HG03571 (cell line): ENCODE results near the gene KCNN3.

Source experiments
- ATAC-seq: cut with Tn5 transposase; IDR thresholded peaks from one replicate; pipeline ENCODE4 v1.9.1; 2021; ENCODE audit not compliant: unreplicated experiment

KCNN3 gene

GRCh38 chr1:154752273-154753030 lies 117.6 kb downstream of the KCNN3 start:
- ATAC-seq, result no peak

- no peak for ATAC-seq
Measured at GRCh38 chr1:154751690-154752089, 118.4 kb downstream of the KCNN3 start.

DNA sequence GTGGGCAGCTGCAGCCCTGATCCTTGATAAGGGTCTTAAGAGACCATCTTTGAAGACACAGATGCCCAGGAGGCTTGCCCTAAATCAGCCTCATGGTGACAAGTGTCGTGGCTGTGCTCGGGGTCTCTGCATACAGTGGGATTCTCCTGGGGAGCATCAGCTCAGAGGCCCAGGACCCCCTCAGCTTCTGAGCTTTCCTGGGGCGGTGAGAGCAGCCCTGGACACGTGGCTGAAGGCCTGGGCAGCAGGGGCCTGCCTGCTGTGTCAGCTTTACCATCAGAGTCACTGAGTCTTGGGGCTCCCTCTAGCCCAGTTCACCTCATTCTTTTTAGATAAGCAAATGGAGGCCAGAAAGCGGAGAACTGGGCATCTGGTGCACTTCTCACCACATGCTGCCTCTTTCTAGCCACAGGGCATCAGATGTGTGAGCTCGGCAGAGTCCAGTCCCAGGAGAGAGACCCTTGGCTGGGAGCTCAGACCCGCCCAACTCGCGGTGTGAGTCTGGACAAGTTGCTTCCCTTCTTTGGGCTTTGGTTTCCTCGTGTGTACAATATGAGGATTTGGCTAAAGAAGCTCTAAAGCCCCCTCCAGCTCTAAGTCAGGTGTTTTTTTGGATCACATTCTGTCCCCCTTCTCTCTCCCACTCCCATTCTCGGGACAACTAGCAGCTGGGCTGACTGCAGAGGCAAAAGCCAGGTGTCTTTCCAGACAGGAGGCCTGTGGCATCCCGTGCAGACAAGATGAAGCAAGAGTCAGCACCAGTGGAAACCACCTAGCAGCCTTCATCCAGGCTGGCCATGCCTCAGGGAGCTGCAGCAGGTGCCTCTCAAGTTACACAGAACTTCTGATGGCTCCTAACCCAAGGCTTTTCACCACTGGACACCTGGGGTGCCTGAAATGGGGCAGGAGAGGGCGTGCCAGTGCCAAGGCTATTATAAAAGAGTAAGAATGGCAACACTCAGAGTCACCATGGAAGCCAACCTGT lies 119.1 kb downstream of the KCNN3 start:
- no peak for ATAC-seq

DNA sequence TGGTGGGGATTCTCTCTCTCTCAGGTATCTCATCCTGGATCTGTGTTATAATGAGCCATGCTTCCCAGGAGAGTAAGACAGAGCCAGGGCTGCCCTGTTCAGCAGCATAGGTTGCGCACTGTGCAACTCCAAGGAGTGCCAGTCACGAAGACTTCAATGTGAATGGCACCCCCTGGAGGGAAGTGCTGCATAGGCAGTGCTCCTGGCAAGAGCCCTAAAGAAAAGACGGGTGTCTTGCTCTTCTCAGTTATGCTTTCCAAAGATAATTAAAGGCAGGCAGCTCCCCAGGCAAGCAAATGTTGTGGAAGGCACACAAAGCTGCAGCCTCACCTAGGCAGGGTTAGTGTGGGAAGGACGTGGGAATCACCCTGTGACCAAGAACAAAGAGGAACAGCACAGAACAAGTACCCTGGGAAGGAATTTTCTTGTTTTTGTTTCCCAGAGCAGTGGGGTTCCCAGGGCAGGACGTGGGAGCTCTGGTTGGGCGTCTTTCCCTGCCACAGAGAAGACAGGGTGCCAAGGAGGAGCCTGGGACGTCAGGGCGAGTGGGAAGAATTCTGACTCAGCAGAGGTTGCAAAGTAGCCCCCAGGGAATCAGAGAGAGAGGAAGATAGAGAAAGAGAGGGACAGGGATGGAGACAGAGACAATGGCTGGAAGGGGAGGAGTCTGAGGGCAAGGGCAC lies 120.9 kb downstream of the KCNN3 start:
- no peak for ATAC-seq

GRCh38 chr1:154748405-154748775 lies 121.7 kb downstream of the KCNN3 start:
- no peak for ATAC-seq

DNA sequence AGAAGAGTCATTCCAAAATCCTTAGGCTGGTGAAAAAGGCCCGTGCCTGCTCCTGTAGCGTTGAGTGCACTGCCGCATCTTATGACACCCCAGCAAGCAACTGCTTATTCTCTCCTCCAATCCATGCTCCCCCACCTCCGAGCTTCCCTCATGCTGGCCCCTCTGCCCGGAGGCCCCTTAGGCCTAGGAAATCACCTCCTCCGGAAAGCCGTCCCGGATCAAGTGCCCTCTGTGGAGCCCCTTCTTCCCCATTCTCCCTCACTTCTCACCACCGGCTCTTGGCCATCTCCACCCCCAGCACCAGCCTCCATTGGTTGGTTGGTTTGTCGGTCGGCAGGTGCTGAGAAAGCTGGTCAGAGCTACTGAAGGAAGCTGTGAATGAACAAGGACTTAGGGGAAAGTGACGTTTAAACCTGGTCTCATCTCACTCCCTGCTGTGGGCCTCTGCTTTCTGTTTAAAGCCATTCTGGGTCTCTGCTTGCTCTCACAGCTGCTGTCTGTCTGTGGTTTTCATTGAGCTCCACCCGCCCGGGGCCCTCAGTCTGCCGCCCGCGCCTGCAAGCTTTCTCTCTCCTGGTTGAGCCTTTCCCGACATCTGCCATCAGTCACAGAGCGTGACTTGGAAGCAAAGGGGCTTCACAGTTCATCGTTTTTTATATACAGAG lies 122.2 kb downstream of the KCNN3 start:
- ATAC-seq, result peak; percentile 74

DNA sequence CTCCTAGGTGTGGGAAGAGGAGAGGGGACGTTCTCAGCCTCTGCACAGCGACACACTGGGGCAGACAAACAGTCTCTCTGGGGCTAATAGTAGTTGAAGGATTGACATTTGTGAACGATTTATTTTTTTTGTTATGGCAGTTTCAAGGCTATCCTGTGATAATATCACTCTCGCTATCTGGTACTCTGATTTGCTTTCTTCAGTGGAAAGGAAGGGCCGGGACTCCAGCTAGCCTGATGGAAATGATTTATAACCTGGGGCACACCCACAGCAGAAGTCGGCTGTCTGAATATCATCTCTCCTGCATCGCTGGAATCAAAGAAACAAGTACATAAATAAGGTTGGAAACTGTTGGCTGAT lies 122.7 kb downstream of the KCNN3 start:
- ATAC-seq, result no peak

DNA sequence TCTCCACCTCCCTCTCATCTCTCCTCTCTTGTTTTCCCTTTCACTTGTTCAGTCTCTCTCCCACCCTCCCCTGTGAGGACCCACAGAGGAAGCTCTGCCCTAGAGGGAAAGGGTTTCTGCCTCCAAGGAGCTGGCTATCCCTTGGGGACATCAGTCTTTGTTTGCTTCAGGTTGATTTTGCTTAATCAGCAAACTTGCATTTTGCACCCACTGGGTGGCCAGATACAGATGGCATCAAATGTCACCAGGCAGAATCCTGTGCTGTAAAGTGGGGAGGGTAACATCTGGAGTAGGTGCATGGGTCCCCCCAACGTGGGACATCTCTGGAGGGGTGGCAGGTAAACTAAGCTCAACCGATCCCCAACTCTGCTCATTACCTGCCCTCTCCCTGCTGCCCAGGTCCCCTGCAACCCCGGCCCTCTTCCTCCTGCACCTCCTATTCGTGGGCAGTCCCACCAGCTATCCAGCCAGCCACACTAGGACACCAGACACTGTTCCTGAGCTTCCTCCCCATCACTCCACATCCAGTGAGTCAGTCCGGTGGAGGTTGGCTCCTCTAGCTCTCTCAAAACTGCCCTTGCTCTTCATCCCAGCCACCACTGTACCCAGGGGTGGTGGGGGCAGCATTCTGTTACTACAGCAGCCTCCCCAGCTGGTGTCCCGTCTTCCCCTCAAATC lies 123.3 kb downstream of the KCNN3 start:
- ATAC-seq, result no peak

DNA sequence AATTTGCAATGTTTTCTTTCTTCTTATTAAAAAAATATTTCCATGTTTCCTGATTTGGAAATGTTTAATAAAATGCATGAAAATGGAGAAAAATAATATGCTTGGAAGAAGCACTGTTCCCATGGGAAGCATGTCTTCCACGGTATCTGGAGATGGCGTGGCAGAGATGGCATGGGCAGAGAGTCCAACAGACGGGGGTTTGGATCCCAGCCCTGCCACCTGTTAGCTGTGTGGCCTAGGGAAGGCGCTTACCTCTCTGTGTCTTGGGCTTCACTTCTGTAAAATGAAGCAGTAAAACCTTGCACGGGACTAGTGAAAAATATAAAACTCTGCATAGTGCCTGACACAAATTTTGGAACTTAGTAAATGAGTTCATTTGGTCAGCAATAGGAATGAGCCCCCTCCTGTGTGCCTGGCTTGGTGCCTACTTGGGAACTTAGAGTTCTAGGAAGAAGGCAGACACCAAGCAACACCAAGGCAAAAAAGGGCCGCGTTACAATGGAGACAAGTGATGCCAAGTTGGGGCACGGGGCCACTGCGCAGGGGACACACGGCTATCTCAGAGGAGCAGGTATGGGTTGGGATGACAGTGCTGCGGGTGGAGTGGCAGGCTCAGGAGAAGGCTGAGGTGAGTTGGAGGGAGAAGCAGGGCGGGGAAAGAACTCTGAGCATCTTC lies 124.2 kb downstream of the KCNN3 start:
- ATAC-seq, result no peak

DNA sequence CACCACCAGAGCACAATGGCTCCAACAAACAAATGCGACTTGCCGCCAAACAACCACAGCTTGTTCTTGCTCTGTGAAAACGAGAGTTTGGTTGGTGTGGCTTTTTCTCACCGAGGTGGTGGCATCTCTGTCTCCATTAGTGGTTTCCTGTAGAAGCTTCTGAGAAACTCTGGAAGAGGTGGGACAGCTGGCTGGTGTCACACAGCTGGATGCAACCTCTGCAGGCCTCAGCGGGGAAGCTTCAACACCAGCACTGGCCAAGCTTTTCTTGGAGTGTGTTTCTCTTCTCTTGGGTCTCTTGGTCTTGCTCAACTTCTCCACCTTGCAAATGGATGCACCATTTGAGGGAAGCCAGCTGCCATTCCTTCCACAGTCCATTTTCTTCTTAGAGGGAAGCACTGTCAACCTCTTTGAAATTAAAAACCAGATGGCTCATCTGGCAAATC lies 124.8 kb downstream of the KCNN3 start:
- no peak for ATAC-seq

DNA sequence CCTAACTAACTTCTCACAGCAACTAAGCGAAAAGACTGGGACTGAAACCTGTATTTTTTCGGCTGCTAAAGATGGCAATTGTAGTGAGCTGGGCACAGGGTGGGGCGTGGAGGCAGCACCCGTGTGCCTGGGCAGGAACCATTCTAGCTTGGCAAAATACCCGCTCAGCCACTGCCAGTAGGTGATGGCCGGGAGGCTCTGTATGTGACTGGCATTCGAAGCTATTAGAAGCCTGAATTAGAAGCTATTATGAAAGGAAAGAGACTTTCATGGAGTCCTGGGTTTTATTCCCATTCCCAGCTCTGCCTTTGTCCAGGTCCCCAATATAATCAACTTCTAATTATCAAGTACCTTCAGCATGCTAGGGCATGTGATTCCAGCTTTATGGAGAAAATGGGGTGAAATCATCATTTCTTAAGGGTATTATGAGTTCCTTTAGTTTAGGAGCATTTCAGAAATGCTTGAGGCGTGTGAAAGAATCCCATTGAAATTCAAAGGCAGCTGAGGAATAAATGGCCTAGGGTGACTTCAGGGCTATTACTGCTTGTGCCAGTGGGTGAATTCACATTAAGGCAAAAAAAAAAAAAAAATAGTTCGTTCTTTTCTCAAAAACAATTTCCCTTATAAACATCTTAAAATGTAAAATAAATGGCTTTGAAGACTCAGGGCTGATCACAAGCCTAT lies 125.6 kb downstream of the KCNN3 start:
- ATAC-seq, result no peak

GRCh38 chr1:154743526-154744036 lies 126.5 kb downstream of the KCNN3 start:
- no peak for ATAC-seq

GRCh38 chr1:154742606-154743005 lies 127.5 kb downstream of the KCNN3 start:
- ATAC-seq, result no peak

DNA sequence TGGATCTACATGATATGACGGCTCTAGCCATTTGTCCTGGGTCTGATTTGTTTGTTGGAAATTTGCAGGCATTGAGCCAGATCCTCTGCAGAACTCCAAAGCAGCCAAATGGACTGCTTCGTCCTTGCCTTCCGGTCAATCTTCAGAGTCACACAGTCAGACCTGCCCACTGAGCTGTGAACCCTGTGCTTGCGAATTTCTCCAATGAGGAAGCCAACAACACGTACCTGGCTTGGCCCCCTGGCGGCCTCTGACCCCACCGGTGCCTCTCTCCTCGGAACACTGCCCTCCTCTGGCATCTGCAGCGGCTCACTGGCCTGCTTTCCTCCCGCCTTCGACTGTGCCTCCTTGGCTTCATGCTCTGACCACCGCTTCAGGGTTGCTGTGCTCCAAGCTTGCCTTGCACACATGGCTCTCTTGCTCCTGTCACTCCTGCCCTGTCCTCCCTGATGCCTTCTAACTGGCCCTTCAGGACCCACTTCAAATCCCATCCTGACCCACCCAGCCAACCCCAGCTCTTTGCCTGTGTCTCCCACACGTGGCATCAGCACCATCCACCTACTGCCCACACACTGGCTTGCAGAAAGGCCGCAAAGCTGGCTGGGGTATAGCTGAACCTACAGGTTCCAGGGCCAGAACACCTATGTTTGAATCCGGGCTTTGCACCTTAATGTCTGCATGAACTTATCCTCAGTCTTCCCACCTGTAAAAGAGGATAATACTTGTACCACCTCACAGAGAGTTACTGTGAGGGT lies 128.2 kb downstream of the KCNN3 start:
- ATAC-seq, result no peak

DNA sequence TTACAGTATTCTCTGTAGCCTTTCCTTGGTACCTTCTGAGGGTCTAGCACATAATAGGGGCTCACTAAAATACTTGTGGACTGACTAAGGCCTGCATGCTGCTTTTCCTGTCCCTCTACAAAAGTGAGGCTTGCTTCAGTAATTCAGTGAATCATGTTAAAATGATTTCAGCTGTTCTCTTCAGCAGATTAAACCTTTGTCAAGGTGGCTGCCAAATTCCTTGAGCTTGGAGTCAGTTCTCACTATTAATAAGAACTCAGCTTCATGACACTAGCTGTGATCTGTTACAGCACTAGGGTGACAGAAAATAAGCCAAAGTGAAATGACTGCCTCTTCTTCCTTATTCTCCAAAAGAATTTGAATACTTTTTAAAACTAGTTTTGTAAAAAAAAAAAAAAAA lies 128.8 kb downstream of the KCNN3 start:
- ATAC-seq, result no peak

DNA sequence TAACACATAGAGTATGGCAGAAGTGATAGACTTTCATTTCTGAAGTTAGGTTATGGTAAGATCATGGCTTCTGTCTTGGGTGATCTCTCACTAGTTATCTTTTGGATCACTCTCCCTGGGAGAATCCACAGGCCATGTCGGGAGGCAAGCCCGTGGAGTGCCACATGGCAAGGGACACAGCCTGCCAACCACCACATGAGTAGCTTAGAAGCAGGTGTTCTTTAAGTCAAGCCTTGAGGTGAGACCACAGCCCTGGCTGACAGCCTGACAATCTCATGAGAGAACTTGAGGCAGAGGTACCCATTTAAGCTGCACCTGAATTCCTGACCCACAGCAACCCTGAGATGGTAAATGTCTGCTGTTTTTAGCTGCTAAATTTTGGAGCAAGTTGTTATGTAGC lies 130.4 kb downstream of the KCNN3 start:
- ATAC-seq, result no peak

GRCh38 chr1:154736841-154737240 lies 133.2 kb downstream of the KCNN3 start:
- ATAC-seq, result no peak

DNA sequence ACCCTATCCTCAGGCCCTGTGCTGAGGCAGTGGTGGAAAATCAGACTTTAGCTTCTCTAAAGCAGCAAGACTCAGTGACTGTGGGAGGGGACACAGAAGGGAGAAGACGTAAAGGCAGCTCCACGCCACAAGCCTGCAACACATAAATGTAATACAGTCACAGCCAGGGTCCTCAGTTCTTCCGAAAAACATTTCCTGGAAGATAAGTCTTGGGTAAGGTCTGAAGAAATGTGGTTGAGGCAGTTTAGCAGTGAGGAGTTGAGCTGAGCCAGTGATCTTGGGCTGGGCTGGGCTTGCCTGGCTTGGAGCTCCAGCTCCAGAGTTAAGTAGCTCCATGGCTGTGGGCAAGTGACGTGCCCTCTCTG lies 134.3 kb downstream of the KCNN3 start:
- ATAC-seq, result no peak
